Tibial nerve (tissue), 4 donors: ENCODE measurements around the gene GPRASP1.
A peak's percentile ranks its signal among the peaks of the same experiment; 100 is the strongest.

Experiments used
- CTCF ChIP-seq, 5 experiments: fragments of 200-600 bp in 3 of 5; fragments of 450-650 bp in 2 of 5; sonication (generic) in 3 of 5; IDR thresholded peaks; one replicate each; pipeline ENCODE4 v1.5.1; 2016 to 2019; ENCODE audit warnings: antibody characterized with exemption in 5 of 5, mild to moderate bottlenecking in 3 of 5, moderate library complexity in 2 of 5
- EP300 ChIP-seq, 2 donors: sonication (generic); formaldehyde crosslinking; IDR thresholded peaks; one replicate each; pipeline ENCODE4 v1.6.1; 2017; ENCODE audit warnings: antibody characterized with exemption in 2 of 2, mild to moderate bottlenecking in 1 of 2
- POLR2A ChIP-seq, 2 donors: fragments of 450-650 bp; IDR thresholded peaks; one replicate each; pipeline ENCODE4 v1.6.1; 2017; ENCODE audit warnings: antibody characterized with exemption in 2 of 2, mild to moderate bottlenecking in 2 of 2, moderate library complexity in 2 of 2

GRCh38 chrX:102652031-102652688, 877 bp downstream of the GPRASP1 start:
- TF ChIP-seq CTCF (IDR thresholded peaks at IDR 0.05) (peak; percentile 29 to 61 (median 45)), POLR2A (IDR thresholded peaks at IDR 0.05) (peak in 1 of 2 donors; percentile 49), EP300 (IDR thresholded peaks at IDR 0.05) (peak in 1 of 2 donors; percentile 58)
